Heart right ventricle (tissue), 16 donors: ENCODE data around the gene ZNF506. TPM values are rescaled to one million over a fixed set of nuclear protein-coding genes. Genes with fewer than 3 reads are reported as not detected.
"Not testable (repeated sequence)": the region's sequence is repeated elsewhere in the genome, so short reads cannot be mapped to it uniquely, and the experiment has no call there.

ENCODE experiments used
- ATAC-seq, 8 donors: fragments of 200-7000 bp; cut with Tn5 transposase; one replicate each; pipeline ENCODE4 v1.9.1; 2020; ENCODE audit warnings: mild to moderate bottlenecking in 8 of 8, moderate library complexity in 8 of 8, moderate number of reproducible peaks in 1 of 8
- DNase-seq, 2 donors: peaks; one replicate each; pipeline ENCODE4 v3.0.0-alpha.2; 2020
- H3K27ac ChIP-seq, 10 donors: fragments of 200-600 bp; sonication (generic) in 2 of 10; one replicate each; pipeline versions ENCODE4 v1.5.0 to v1.8.0; 2020 to 2022; ENCODE audit warnings: mild to moderate bottlenecking in 3 of 10
- H3K27me3 ChIP-seq, 7 donors: fragments of 200-600 bp; one replicate each; pipeline ENCODE4 v1.8.0; 2021 to 2022; ENCODE audit warnings: mild to moderate bottlenecking in 2 of 7
- H3K36me3 ChIP-seq, 9 donors: fragments of 200-600 bp; sonication (generic) in 1 of 9; one replicate each; pipeline versions ENCODE4 v1.5.0 to v1.8.0; 2020 to 2022; ENCODE audit warnings: mild to moderate bottlenecking in 2 of 9
- H3K4me1 ChIP-seq, 9 donors: fragments of 200-600 bp; sonication (generic) in 1 of 9; one replicate each; pipeline versions ENCODE4 v1.5.0 to v1.8.0; 2020 to 2022; ENCODE audit warnings: mild to moderate bottlenecking in 4 of 9
- H3K4me3 ChIP-seq, 10 donors: fragments of 200-600 bp; sonication (generic) in 2 of 10; one replicate each; pipeline versions ENCODE4 v1.5.0 to v1.8.0; 2020 to 2022; ENCODE audit warnings: mild to moderate bottlenecking in 7 of 10, moderate library complexity in 2 of 10
- H3K9me3 ChIP-seq, 11 donors: fragments of 200-600 bp in 10 of 11; sonication (generic) in 2 of 11; one replicate each; pipeline versions ENCODE4 v1.5.0 to v1.8.0; 2013 to 2022; ENCODE audit warnings: mild to moderate bottlenecking in 2 of 11, control low read depth in 1 of 11, moderate library complexity in 1 of 11
- CTCF ChIP-seq, 9 donors: fragments of 200-600 bp; sonication (generic) in 2 of 9; IDR thresholded peaks; one replicate each; pipeline versions ENCODE4 v1.5.0 to v1.8.0; 2021 to 2022; ENCODE audit warnings: antibody characterized with exemption in 9 of 9, mild to moderate bottlenecking in 5 of 9, moderate library complexity in 1 of 9
- WGBS, 2 donors: extraction: QIAGEN DNeasy Blood & Tissue Kit; methylation state at CpG; one replicate each; pipeline ENCODE4 v1.1.7; 2013; ENCODE audit warnings: inconsistent platforms in 1 of 2; 5-methylcytosine and 5-hydroxymethylcytosine counted together
- intact Hi-C, 10 donors: fragments of 100-400 bp; cut with DNase I; formaldehyde crosslinking; loops; one replicate each; pipeline versions ENCODE4 v1.11.1 to v1.14.2; 2022
- polyA plus RNA-seq, 2 donors: library from polyadenylated mRNA; stranded (reverse); fragments of 200-250 nt; gene quantifications; one replicate each; pipeline ENCODE4 v1.2.3, GENCODE V29; 2013
- total RNA-seq, 10 donors: library from RNA; stranded (reverse); fragmentation: NEBNext Ultra II Directional in 3 of 10; extraction: Animal tissue kit (Norgen Biotek cat#: 25700) in 3 of 10; gene quantifications; one replicate each; pipeline versions ENCODE4 v1.2.1 to v1.2.4, GENCODE V29; 2021 to 2023
- donor health status: Arrhythmogenic right ventricular cardiomyopathy.
- donor health status: ischemic (EF 13 %, LVEDD 7.1; RV severe dilation, severe dysfunction).
- donor health status: healthy with polysubstance abuse.
- donor health status: DM: no; HTN: yes; CAD: no.
- donor health status: DM: no; HTN: no; CAD: no.
- donor health status: ischemic (EF 25% LVEDD 6.9; RV normal size, moderate dysfunction).
- donor health status: ischemic (EF 25% LVEDD 5.7; RV mildly dilated, moderate dysfunction).
- donor health status: healthy.
- donor health status: DM: yes; HTN: yes; CAD: no.
- donor health status: Ischemic cardiomyopathy.
- donor health status: ischemic (EF 35%, LVEDD 5.7; RV mildly dilated, moderate dysfunction).
- donor health status: nonischemic (EF 11% LVEDD 7.7; RV severe dilation, severe dysfunction).
- donor health status: DM: yes; HTN: yes; CAD: no.
- donor health status: PGD.
- donor health status: ischemic (EF 29% LVEDD 5.4; RV normal size, mild dysfunction).
- donor health status: nonischemic (EF 23%, LVEDD 6.1; RV moderate dilation, normal function).

Gene ZNF506
- total and polyA plus RNA-seq, 12 donors, result 3.3 to 17.0 (median 12.6) TPM

GRCh38 chr19:19805480-19805879 lies 16.1 kb downstream of the ZNF506 start:
- Histone ChIP-seq H3K27me3 (no peaks in the 10 kb centered on the region), H3K4me3 (no peak overlapping the region), H3K4me1 (peaks cover 0 to 7% (median 0%) of the 10 kb centered on the region in 9 donors), H3K36me3 (peaks cover 0 to 81% (median 6%) of the 10 kb centered on the region in 9 donors), H3K27ac (no peak overlapping the region), H3K9me3 (peaks cover 0 to 72% (median 0%) of the 10 kb centered on the region in 11 donors)
- ATAC-seq (no peak), DNase-seq (no peak)
- no peak for TF ChIP-seq CTCF (IDR thresholded peaks at IDR 0.05)
- intact Hi-C loops, result no loop called here
- WGBS, 2 donors, result 56 to 74% methylated on average over 1 of the region's 1 CpG

DNA sequence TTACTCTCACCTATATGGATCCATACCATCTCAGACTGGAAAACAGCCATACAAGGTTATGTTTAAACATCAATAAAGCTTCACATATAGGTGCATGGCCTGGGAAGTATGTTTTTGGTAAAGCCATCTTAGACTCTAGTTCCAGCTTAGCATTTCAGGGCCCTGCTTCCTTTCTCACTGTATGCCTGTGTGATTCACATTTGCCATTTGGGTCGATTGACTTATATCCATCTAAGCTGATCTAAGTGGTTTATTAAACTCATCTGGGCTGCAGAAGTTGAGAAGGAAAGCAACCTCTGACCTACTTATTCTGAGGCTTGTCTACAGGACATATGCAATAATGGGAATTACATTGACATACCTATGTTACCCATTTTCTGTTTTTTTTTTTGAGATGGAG lies 33.5 kb downstream of the ZNF506 start:
- Histone ChIP-seq H3K27me3 (no peaks in the 10 kb centered on the region), H3K9me3 (peaks cover 0 to 56% (median 0%) of the 10 kb centered on the region in 11 donors), H3K27ac (no peak overlapping the region), H3K36me3 (peaks cover 0 to 78% (median 30%) of the 10 kb centered on the region in 9 donors), H3K4me1 (no peaks in the 10 kb centered on the region), H3K4me3 (no peak overlapping the region)
- ATAC-seq, result no peak
- TF ChIP-seq CTCF (IDR thresholded peaks at IDR 0.05), result no peak
- intact Hi-C loops, result no loop called here
- no peak for DNase-seq
- WGBS, 2 donors, result 91 to 92% methylated on average over 1 of the region's 1 CpG

DNA sequence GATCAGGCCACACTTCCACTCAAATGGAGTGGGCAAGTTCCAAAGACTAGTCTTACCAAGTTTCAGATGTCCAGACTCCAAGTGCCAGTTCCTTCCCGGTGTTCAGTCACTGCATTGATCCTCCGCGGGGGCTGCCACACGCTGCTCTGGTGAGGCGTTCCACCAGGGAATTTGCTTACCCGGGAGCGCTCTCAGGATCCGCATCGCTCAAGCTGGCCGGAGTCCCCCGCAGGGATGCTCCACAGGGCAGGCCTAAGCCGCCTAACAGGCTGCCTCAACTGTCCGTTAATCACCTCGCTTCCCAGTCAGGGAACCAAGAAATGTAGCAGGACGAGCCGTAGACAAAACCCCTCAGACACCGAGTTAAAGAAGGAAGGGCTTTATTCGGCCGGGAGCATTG lies 36.1 kb downstream of the ZNF506 start:
- 98% methylated on average over 19 of the region's 19 CpGs for WGBS, 2 donors
- Histone ChIP-seq H3K4me1 (peaks cover 0 to 13% (median 0%) of the 10 kb centered on the region in 9 donors), H3K9me3 (peaks cover 0 to 35% (median 0%) of the 10 kb centered on the region in 11 donors), H3K36me3 (peaks cover 0 to 53% (median 12%) of the 10 kb centered on the region in 9 donors)
- intact Hi-C loops, DNase-seq, H3K4me3 ChIP-seq, H3K27me3 ChIP-seq, H3K27ac ChIP-seq, ATAC-seq: not testable (repeated sequence)

- ATAC-seq (no peak), DNase-seq (no peak)
- H3K27ac ChIP-seq, result no peak overlapping the region
- peaks cover 0 to 26% (median 0%) of the 10 kb centered on the region in 9 donors for H3K36me3 ChIP-seq
- no peaks in the 10 kb centered on the region for H3K27me3 ChIP-seq
- H3K4me1 ChIP-seq, result peaks cover 0 to 24% (median 1%) of the 10 kb centered on the region in 9 donors
- WGBS, 2 donors, result 71 to 76% methylated on average over 2 of the region's 2 CpGs
- TF ChIP-seq CTCF (IDR thresholded peaks at IDR 0.05), result no peak
- intact Hi-C loops, result no loop called here
- no peak overlapping the region for H3K4me3 ChIP-seq
- H3K9me3 ChIP-seq, result peaks cover 0 to 15% (median 0%) of the 10 kb centered on the region in 11 donors
Measured at GRCh38 chr19:19782783-19783182, 38.8 kb downstream of the ZNF506 start.

GRCh38 chr19:19781791-19782190 lies 39.8 kb downstream of the ZNF506 start:
- H3K27ac ChIP-seq, H3K27me3 ChIP-seq, ATAC-seq, H3K4me3 ChIP-seq, intact Hi-C loops: not testable (repeated sequence)
- H3K9me3 ChIP-seq, result peaks cover 0 to 15% (median 0%) of the 10 kb centered on the region in 11 donors
- H3K36me3 ChIP-seq, result peaks cover 0 to 17% (median 0%) of the 10 kb centered on the region in 9 donors
- peaks cover 6 to 33% (median 11%) of the 10 kb centered on the region in 9 donors for H3K4me1 ChIP-seq
- DNase-seq, result peak in 1 of 2 donors; percentile 28
- 48 to 63% methylated on average over 6 of the region's 6 CpGs for WGBS, 2 donors
